Measurements from ENCODE around the gene RAB3IL1.

The RAB3IL1 gene

DNA sequence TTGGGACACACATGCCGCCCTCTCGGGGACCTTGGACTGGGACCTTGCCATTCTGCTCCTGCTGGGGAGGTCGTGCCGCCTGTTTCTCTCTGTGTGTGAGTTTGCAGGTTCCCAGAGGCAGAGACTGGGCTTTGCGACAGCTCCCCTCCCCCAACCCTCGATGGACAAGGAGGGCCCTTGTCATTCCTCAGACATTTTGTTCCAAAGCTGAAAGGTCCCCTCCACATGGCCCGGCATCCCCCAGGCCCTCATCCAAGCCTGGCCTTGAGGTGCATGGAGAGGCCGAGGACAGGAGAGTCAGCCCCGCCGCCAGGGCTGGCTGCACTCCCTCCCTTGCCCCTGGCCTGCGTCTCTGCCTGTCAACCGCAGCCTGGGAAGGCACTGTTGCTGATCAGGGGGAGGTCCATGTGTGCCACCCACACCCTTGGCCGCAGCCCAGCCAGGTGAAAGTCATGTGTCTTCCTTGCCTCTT lies 63.6 kb downstream of the RAB3IL1 start:
- no peak for DNase-seq (ENCODE audit: low read depth, low spot score)
- H3K9me3 ChIP-seq (ENCODE audit: low read depth, low read length) = no peaks in the 10 kb centered on the region
- H3K27ac ChIP-seq = peak overlapping the region; percentile 89
- no peak overlapping the region for H3K9ac ChIP-seq (ENCODE audit: insufficient read length)
- no peak overlapping the region for H3K4me3 ChIP-seq
- H3K36me3 ChIP-seq (ENCODE audit: insufficient read depth, low read length) = peaks cover 95% of the 10 kb centered on the region
- TF ChIP-seq FOXP2 (optimal IDR thresholded peaks at IDR 0.05; ENCODE audit: control extremely low read depth, extremely low read length, insufficient read depth) (no peak), EZH2 (IDR thresholded peaks at IDR 0.05) (no peak), POLR2AphosphoS5 (IDR thresholded peaks at IDR 0.05; ENCODE audit: borderline replicate concordance, low read depth, low read length) (no peak; the same call in 1 of the 2 replicates)

DNA sequence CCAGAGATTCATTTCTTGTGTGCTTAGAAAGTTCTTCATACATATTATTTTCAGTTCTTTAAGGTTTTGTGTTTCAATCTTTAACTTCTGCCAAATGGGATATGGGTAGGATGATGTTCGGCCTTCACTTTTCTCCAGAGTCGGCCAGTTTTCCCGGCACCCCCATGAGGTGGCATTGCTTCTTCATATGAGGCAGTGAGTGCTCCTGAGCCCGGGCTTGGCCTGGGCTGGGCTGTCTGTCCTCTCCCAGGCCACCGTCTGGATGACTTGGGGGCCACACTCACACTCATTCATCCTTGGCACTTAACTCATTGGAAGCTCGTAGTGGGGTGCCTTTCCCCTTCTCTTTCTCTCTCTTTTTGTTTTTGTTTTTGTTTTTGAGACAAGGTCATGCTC lies 65.5 kb downstream of the RAB3IL1 start:
- H3K27ac ChIP-seq = peak overlapping the region; percentile 89
- H3K36me3 ChIP-seq (ENCODE audit: insufficient read depth, low read length) = peaks cover 95% of the 10 kb centered on the region
- no peak for TF ChIP-seq POLR2AphosphoS5 (IDR thresholded peaks at IDR 0.05; ENCODE audit: borderline replicate concordance, low read depth, low read length)
- TF ChIP-seq EZH2 (IDR thresholded peaks at IDR 0.05) = no peak
- TF ChIP-seq FOXP2 (optimal IDR thresholded peaks at IDR 0.05; ENCODE audit: control extremely low read depth, extremely low read length, insufficient read depth) = no peak
- H3K9me3 ChIP-seq (ENCODE audit: low read depth, low read length) = no peaks in the 10 kb centered on the region
- no peak overlapping the region for H3K9ac ChIP-seq (ENCODE audit: insufficient read length)
- no peak for DNase-seq (ENCODE audit: low read depth, low spot score)
- no peak overlapping the region for H3K4me3 ChIP-seq

DNA sequence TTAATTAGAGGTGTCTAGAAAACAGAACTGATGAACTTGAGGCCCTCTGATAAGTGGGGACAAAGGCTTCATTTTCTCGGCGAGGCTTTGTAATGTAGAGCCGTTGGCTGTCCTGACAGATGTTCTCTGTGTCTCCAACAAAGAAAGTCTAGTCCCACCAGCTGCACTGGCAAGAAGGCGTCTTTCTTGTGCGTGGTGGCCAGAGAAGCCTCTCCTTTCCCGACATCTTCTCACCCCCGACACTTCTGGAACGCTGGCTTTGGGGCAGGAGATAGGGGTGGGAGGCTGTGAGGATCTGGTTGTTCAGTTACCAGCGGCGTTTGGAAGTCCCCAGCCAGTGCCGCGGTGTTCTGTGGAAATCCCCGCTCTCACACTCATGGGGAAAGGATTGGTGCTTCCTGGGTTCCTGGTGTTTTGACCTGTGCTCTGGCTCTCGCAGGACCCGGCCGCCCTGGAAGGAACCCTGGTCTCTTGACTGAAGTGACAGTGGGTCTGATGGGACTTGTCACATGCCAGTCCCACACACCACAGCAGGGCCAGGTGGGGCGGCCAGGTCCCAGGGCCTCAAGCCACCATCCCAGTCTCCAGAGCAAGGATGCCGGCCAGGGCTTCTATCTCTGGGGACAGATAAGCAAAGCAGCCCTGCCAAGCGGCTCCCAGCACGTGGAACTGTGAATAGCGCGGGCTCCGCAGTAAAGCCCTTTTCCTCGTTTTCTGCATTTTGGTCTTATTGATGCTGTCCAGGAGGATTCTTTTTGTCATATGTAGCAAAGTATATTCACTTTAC lies 66.1 kb downstream of the RAB3IL1 start:
- no peaks in the 10 kb centered on the region for H3K9me3 ChIP-seq (ENCODE audit: low read depth, low read length)
- peaks cover 95% of the 10 kb centered on the region for H3K36me3 ChIP-seq (ENCODE audit: insufficient read depth, low read length)
- no peak overlapping the region for H3K4me3 ChIP-seq
- DNase-seq (ENCODE audit: low read depth, low spot score) = no peak
- TF ChIP-seq FOXP2 (optimal IDR thresholded peaks at IDR 0.05; ENCODE audit: control extremely low read depth, extremely low read length, insufficient read depth) = no peak
- TF ChIP-seq EZH2 (IDR thresholded peaks at IDR 0.05) = no peak
- TF ChIP-seq POLR2AphosphoS5 (IDR thresholded peaks at IDR 0.05; ENCODE audit: borderline replicate concordance, low read depth, low read length) = no peak
- no peak overlapping the region for H3K9ac ChIP-seq (ENCODE audit: insufficient read length)
- peak overlapping the region; percentile 89 for H3K27ac ChIP-seq

- Histone ChIP-seq H3K9me3 (ENCODE audit: low read depth, low read length) (no peaks in the 10 kb centered on the region), H3K9ac (ENCODE audit: insufficient read length) (no peak overlapping the region), H3K4me3 (no peak overlapping the region), H3K27ac (peak overlapping the region; percentile 89), H3K36me3 (ENCODE audit: insufficient read depth, low read length) (peaks cover 95% of the 10 kb centered on the region)
- TF ChIP-seq FOXP2 (optimal IDR thresholded peaks at IDR 0.05; ENCODE audit: control extremely low read depth, extremely low read length, insufficient read depth) (no peak), EZH2 (IDR thresholded peaks at IDR 0.05) (no peak), POLR2AphosphoS5 (IDR thresholded peaks at IDR 0.05; ENCODE audit: borderline replicate concordance, low read depth, low read length) (no peak)
- no peak for DNase-seq (ENCODE audit: low read depth, low spot score)
Measured at GRCh38 chr11:61850687-61851086, 66.7 kb downstream of the RAB3IL1 start.

DNA sequence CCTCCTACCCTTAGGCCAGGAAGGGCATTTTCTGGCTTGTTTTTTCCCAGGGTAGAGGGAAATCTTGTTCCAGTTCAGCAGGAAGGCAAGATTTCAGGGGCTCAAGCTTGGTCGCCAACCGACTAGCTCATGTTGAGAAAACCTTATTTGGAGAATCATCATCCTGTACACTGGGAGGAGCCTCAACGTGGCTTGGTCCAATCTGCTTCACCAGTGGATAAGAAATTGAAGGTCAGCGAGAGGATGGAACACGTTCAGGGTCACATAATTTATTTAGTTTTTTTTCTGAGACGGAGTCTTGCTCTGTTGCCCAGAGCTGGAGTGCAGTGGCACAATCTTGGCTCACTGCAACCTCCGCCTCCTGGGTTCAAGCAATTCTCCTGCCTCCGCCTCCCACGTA lies 68.7 kb downstream of the RAB3IL1 start:
- H3K36me3 ChIP-seq (ENCODE audit: insufficient read depth, low read length) = peaks cover 95% of the 10 kb centered on the region
- no peaks in the 10 kb centered on the region for H3K9me3 ChIP-seq (ENCODE audit: low read depth, low read length)

GRCh38 chr11:61847914-61848581 lies 69.3 kb downstream of the RAB3IL1 start:
- no peaks in the 10 kb centered on the region for H3K9me3 ChIP-seq (ENCODE audit: low read depth, low read length)
- no peak overlapping the region for H3K9ac ChIP-seq (ENCODE audit: insufficient read length)
- H3K36me3 ChIP-seq (ENCODE audit: insufficient read depth, low read length) = peaks cover 98% of the 10 kb centered on the region
- H3K27ac ChIP-seq = peak overlapping the region; percentile 54; the same call in 1 of the 2 replicates
- no peak for TF ChIP-seq EZH2 (IDR thresholded peaks at IDR 0.05)
- no peak; the same call in 1 of the 2 replicates for TF ChIP-seq POLR2AphosphoS5 (IDR thresholded peaks at IDR 0.05; ENCODE audit: borderline replicate concordance, low read depth, low read length)
- no peak for TF ChIP-seq FOXP2 (optimal IDR thresholded peaks at IDR 0.05; ENCODE audit: control extremely low read depth, extremely low read length, insufficient read depth)
- no peak overlapping the region for H3K4me3 ChIP-seq
- no peak for DNase-seq (ENCODE audit: low read depth, low spot score)

More for the DNA sequence above, 68.7 kb downstream of the RAB3IL1 start:
- H3K4me3 ChIP-seq = no peak overlapping the region
- TF ChIP-seq EZH2 (IDR thresholded peaks at IDR 0.05) (no peak), FOXP2 (optimal IDR thresholded peaks at IDR 0.05; ENCODE audit: control extremely low read depth, extremely low read length, insufficient read depth) (no peak), POLR2AphosphoS5 (IDR thresholded peaks at IDR 0.05; ENCODE audit: borderline replicate concordance, low read depth, low read length) (no peak)
- no peak overlapping the region for H3K9ac ChIP-seq (ENCODE audit: insufficient read length)
- DNase-seq (ENCODE audit: low read depth, low spot score) = no peak
- peak overlapping the region; percentile 36; the same call in 1 of the 2 replicates for H3K27ac ChIP-seq

Measured in SK-N-MC (cell line).